Astrocyte (in vitro differentiated cells and primary cell): ENCODE data around the gene CLMN. TPM values are rescaled to one million over a fixed set of nuclear protein-coding genes. Genes with fewer than 3 reads are reported as not detected.

Source experiments
- DNase-seq: peaks from one replicate; pipeline ENCODE4 v3.0.0-alpha.2; 2010; ENCODE audit warnings: low read depth
- FAIRE-seq: peaks from 2 replicates; lab custom pipeline; 2011; peaks lifted over from hg19 to GRCh38; lab: Jason Lieb, UNC
- H2AFZ ChIP-seq: 2 replicates; pipeline ENCODE4 v1.6.0; 2012; ENCODE audit warnings: low read depth, low read length, inconsistent platforms
- H3K27ac ChIP-seq: 2 replicates; pipeline ENCODE4 v1.5.1; 2011; ENCODE audit warnings: low read depth, low read length, inconsistent platforms
- H3K27me3 ChIP-seq: 2 replicates; pipeline ENCODE4 v1.6.0; 2011; ENCODE audit warnings: low read length, inconsistent platforms; ENCODE audit not compliant: insufficient read depth
- H3K36me3 ChIP-seq: 2 replicates; pipeline ENCODE4 v1.5.1; 2011; ENCODE audit warnings: low read length, inconsistent platforms; ENCODE audit not compliant: insufficient read depth
- H3K4me1 ChIP-seq: 2 replicates; pipeline ENCODE4 v1.5.1; 2011; ENCODE audit warnings: low read length, inconsistent platforms; ENCODE audit not compliant: insufficient read depth
- H3K4me2 ChIP-seq: 2 replicates; pipeline ENCODE4 v1.6.0; 2012; ENCODE audit warnings: low read length, inconsistent platforms
- H3K4me3 ChIP-seq: 2 replicates; pipeline ENCODE4 v1.5.1; 2011; ENCODE audit warnings: low read depth, mild to moderate bottlenecking, low read length, inconsistent platforms; ENCODE audit not compliant: insufficient read depth
- H3K79me2 ChIP-seq: 2 replicates; pipeline ENCODE4 v1.6.0; 2012; ENCODE audit warnings: mild to moderate bottlenecking, low read length, inconsistent platforms; ENCODE audit not compliant: insufficient read depth
- H3K9ac ChIP-seq: 2 replicates; pipeline ENCODE4 v1.6.0; 2012; ENCODE audit warnings: mild to moderate bottlenecking, low read length, inconsistent platforms
- H3K9me3 ChIP-seq: 2 replicates; pipeline ENCODE4 v1.5.1; 2012; ENCODE audit warnings: low read depth, mild to moderate bottlenecking, low read length, inconsistent platforms; ENCODE audit not compliant: insufficient read depth
- H4K20me1 ChIP-seq: 2 replicates; pipeline ENCODE4 v1.6.0; 2012; ENCODE audit warnings: low read length, inconsistent platforms; ENCODE audit not compliant: insufficient read depth
- H3K27ac Mint-ChIP-seq: one replicate; pipeline ENCODE4 v1.8.0; 2021; ENCODE audit warnings: mild to moderate bottlenecking, mixed read lengths; ENCODE audit not compliant: unreplicated experiment
- H3K27me3 Mint-ChIP-seq: one replicate; pipeline ENCODE4 v1.8.0; 2021; ENCODE audit warnings: low read depth, mixed read lengths; ENCODE audit not compliant: unreplicated experiment
- H3K36me3 Mint-ChIP-seq: one replicate; pipeline ENCODE4 v1.8.0; 2021; ENCODE audit warnings: low read depth, mixed read lengths; ENCODE audit not compliant: unreplicated experiment
- H3K4me1 Mint-ChIP-seq: one replicate; pipeline ENCODE4 v1.8.0; 2021; ENCODE audit warnings: low read depth, mixed read lengths; ENCODE audit not compliant: unreplicated experiment
- H3K4me3 Mint-ChIP-seq: one replicate; pipeline ENCODE4 v1.8.0; 2021; ENCODE audit warnings: mild to moderate bottlenecking, moderate library complexity, mixed read lengths; ENCODE audit not compliant: unreplicated experiment
- H3K9me3 Mint-ChIP-seq: one replicate; pipeline ENCODE4 v1.8.0; 2021; ENCODE audit warnings: mild to moderate bottlenecking, mixed read lengths; ENCODE audit not compliant: unreplicated experiment
- CTCF ChIP-seq: IDR thresholded peaks from 2 replicates; pipeline ENCODE4 v1.5.1; 2011; ENCODE audit warnings: low read depth, mild to moderate bottlenecking, inconsistent platforms, low read length, moderate library complexity; ENCODE audit not compliant: insufficient read depth
- EZH2 ChIP-seq: IDR thresholded peaks from 2 replicates; pipeline ENCODE4 v1.6.1; 2012; ENCODE audit warnings: mild to moderate bottlenecking, low read length, inconsistent platforms; ENCODE audit not compliant: insufficient read depth
- total RNA-seq: library from RNA; stranded (reverse); gene quantifications from 2 replicates; pipeline ENCODE4 v1.2.1, GENCODE V29; 2021

CLMN gene
- total RNA-seq, 1 donor from 2014 or later: 14.0 TPM

- H3K27ac ChIP-seq: no peak overlapping the region
- no peak overlapping the region for H2AFZ ChIP-seq
- no peak overlapping the region for H3K4me3 ChIP-seq
- H3K9ac ChIP-seq: no peak overlapping the region
- FAIRE-seq (no peak), DNase-seq (no peak)
- H4K20me1 ChIP-seq: no peaks in the 10 kb centered on the region
- H3K4me2 ChIP-seq: no peak overlapping the region
- H3K9me3 ChIP-seq: no peaks in the 10 kb centered on the region
- H3K4me1 ChIP-seq: no peaks in the 10 kb centered on the region
- H3K36me3 ChIP-seq: no peaks in the 10 kb centered on the region
- H3K79me2 ChIP-seq: no peaks in the 10 kb centered on the region
- no peak for TF ChIP-seq EZH2
- no peak for TF ChIP-seq CTCF
- no peaks in the 10 kb centered on the region for H3K4me1 Mint-ChIP-seq
- peaks cover 2% of the 10 kb centered on the region for H3K36me3 Mint-ChIP-seq
- peaks cover 18% of the 10 kb centered on the region for H3K27me3 ChIP-seq
- H3K27me3 Mint-ChIP-seq: peaks cover 47% of the 10 kb centered on the region
- H3K27ac Mint-ChIP-seq: no peak overlapping the region
- H3K9me3 Mint-ChIP-seq: peaks cover 3% of the 10 kb centered on the region
- no peak overlapping the region for H3K4me3 Mint-ChIP-seq
Measured at GRCh38 chr14:95364481-95365209, 44.9 kb upstream of the CLMN start.

GRCh38 chr14:95363468-95363954 is 43.8 kb upstream of the CLMN start:
- Histone ChIP-seq H3K4me3 (no peak overlapping the region), H3K9me3 (no peaks in the 10 kb centered on the region), H4K20me1 (no peaks in the 10 kb centered on the region), H3K27ac (no peak overlapping the region), H3K79me2 (no peaks in the 10 kb centered on the region), H3K4me2 (no peak overlapping the region), H3K27me3 (peaks cover 18% of the 10 kb centered on the region), H3K4me1 (no peaks in the 10 kb centered on the region), H3K36me3 (no peaks in the 10 kb centered on the region), H3K9ac (no peak overlapping the region), H2AFZ (no peak overlapping the region)
- no peak for DNase-seq
- Mint-ChIP-seq H3K36me3 (peaks cover 2% of the 10 kb centered on the region), H3K9me3 (peaks cover 3% of the 10 kb centered on the region), H3K4me3 (no peak overlapping the region), H3K27ac (no peak overlapping the region), H3K4me1 (no peaks in the 10 kb centered on the region), H3K27me3 (peaks cover 50% of the 10 kb centered on the region)
- TF ChIP-seq EZH2 (no peak), CTCF (no peak)
- FAIRE-seq: no peak

- peaks cover 50% of the 10 kb centered on the region for H3K27me3 Mint-ChIP-seq
- no peak for DNase-seq
- no peaks in the 10 kb centered on the region for H3K4me1 Mint-ChIP-seq
- Histone ChIP-seq H3K4me1 (no peaks in the 10 kb centered on the region), H3K27me3 (peaks cover 18% of the 10 kb centered on the region), H3K79me2 (no peaks in the 10 kb centered on the region), H3K9me3 (no peaks in the 10 kb centered on the region), H3K9ac (no peak overlapping the region), H4K20me1 (no peaks in the 10 kb centered on the region), H3K4me3 (no peak overlapping the region), H3K36me3 (no peaks in the 10 kb centered on the region), H2AFZ (no peak overlapping the region), H3K4me2 (no peak overlapping the region), H3K27ac (no peak overlapping the region)
- H3K27ac Mint-ChIP-seq: no peak overlapping the region
- peaks cover 2% of the 10 kb centered on the region for H3K36me3 Mint-ChIP-seq
- no peak overlapping the region for H3K4me3 Mint-ChIP-seq
- FAIRE-seq: no peak
- TF ChIP-seq CTCF (no peak), EZH2 (no peak)
- H3K9me3 Mint-ChIP-seq: peaks cover 3% of the 10 kb centered on the region
Measured at GRCh38 chr14:95362138-95362494, 42.4 kb upstream of the CLMN start.
